Heart right ventricle (tissue), 16 donors: Measurements from ENCODE around the gene TREML1. TPM values are rescaled to one million over a fixed set of nuclear protein-coding genes. Genes with fewer than 3 reads are reported as not detected.

Experiments used
- ATAC-seq, 8 donors: fragments of 200-7000 bp; cut with Tn5 transposase; one replicate each; pipeline ENCODE4 v1.9.1; 2020; ENCODE audit warnings: mild to moderate bottlenecking in 8 of 8, moderate library complexity in 8 of 8, moderate number of reproducible peaks in 1 of 8
- DNase-seq, 2 donors: peaks; one replicate each; pipeline ENCODE4 v3.0.0-alpha.2; 2020
- H3K27ac ChIP-seq, 10 donors: fragments of 200-600 bp; sonication (generic) in 2 of 10; one replicate each; pipeline versions ENCODE4 v1.5.0 to v1.8.0; 2020 to 2022; ENCODE audit warnings: mild to moderate bottlenecking in 3 of 10
- H3K27me3 ChIP-seq, 7 donors: fragments of 200-600 bp; one replicate each; pipeline ENCODE4 v1.8.0; 2021 to 2022; ENCODE audit warnings: mild to moderate bottlenecking in 2 of 7
- H3K36me3 ChIP-seq, 9 donors: fragments of 200-600 bp; sonication (generic) in 1 of 9; one replicate each; pipeline versions ENCODE4 v1.5.0 to v1.8.0; 2020 to 2022; ENCODE audit warnings: mild to moderate bottlenecking in 2 of 9
- H3K4me1 ChIP-seq, 9 donors: fragments of 200-600 bp; sonication (generic) in 1 of 9; one replicate each; pipeline versions ENCODE4 v1.5.0 to v1.8.0; 2020 to 2022; ENCODE audit warnings: mild to moderate bottlenecking in 4 of 9
- H3K4me3 ChIP-seq, 10 donors: fragments of 200-600 bp; sonication (generic) in 2 of 10; one replicate each; pipeline versions ENCODE4 v1.5.0 to v1.8.0; 2020 to 2022; ENCODE audit warnings: mild to moderate bottlenecking in 7 of 10, moderate library complexity in 2 of 10
- H3K9me3 ChIP-seq, 11 donors: fragments of 200-600 bp in 10 of 11; sonication (generic) in 2 of 11; one replicate each; pipeline versions ENCODE4 v1.5.0 to v1.8.0; 2013 to 2022; ENCODE audit warnings: mild to moderate bottlenecking in 2 of 11, control low read depth in 1 of 11, moderate library complexity in 1 of 11
- WGBS, 2 donors: extraction: QIAGEN DNeasy Blood & Tissue Kit; methylation state at CpG; one replicate each; pipeline ENCODE4 v1.1.7; 2013; ENCODE audit warnings: inconsistent platforms in 1 of 2; 5-methylcytosine and 5-hydroxymethylcytosine counted together
- intact Hi-C, 10 donors: fragments of 100-400 bp; cut with DNase I; formaldehyde crosslinking; loops; one replicate each; pipeline versions ENCODE4 v1.11.1 to v1.14.2; 2022
- polyA plus RNA-seq, 2 donors: library from polyadenylated mRNA; stranded (reverse); fragments of 200-250 nt; gene quantifications; one replicate each; pipeline ENCODE4 v1.2.3, GENCODE V29; 2013
- total RNA-seq, 10 donors: library from RNA; stranded (reverse); fragmentation: NEBNext Ultra II Directional in 3 of 10; extraction: Animal tissue kit (Norgen Biotek cat#: 25700) in 3 of 10; gene quantifications; one replicate each; pipeline versions ENCODE4 v1.2.1 to v1.2.4, GENCODE V29; 2021 to 2023
- TF ChIP-seq, protein P1 (sequence below), 9 donors: fragments of 200-600 bp; sonication (generic) in 2 of 9; IDR thresholded peaks; one replicate each; pipeline versions ENCODE4 v1.5.0 to v1.8.0; 2021 to 2022; ENCODE audit warnings: antibody characterized with exemption in 9 of 9, mild to moderate bottlenecking in 5 of 9, moderate library complexity in 1 of 9
- donor health status: Arrhythmogenic right ventricular cardiomyopathy.
- donor health status: ischemic (EF 13 %, LVEDD 7.1; RV severe dilation, severe dysfunction).
- donor health status: healthy with polysubstance abuse.
- donor health status: DM: no; HTN: yes; CAD: no.
- donor health status: DM: no; HTN: no; CAD: no.
- donor health status: ischemic (EF 25% LVEDD 6.9; RV normal size, moderate dysfunction).
- donor health status: ischemic (EF 25% LVEDD 5.7; RV mildly dilated, moderate dysfunction).
- donor health status: healthy.
- donor health status: DM: yes; HTN: yes; CAD: no.
- donor health status: Ischemic cardiomyopathy.
- donor health status: ischemic (EF 35%, LVEDD 5.7; RV mildly dilated, moderate dysfunction).
- donor health status: nonischemic (EF 11% LVEDD 7.7; RV severe dilation, severe dysfunction).
- donor health status: DM: yes; HTN: yes; CAD: no.
- donor health status: PGD.
- donor health status: ischemic (EF 29% LVEDD 5.4; RV normal size, mild dysfunction).
- donor health status: nonischemic (EF 23%, LVEDD 6.1; RV moderate dilation, normal function).

TREML1 gene
- total and polyA plus RNA-seq, 12 donors: 0.17 to 0.39 (median 0.33) TPM; not detected in 9

DNA sequence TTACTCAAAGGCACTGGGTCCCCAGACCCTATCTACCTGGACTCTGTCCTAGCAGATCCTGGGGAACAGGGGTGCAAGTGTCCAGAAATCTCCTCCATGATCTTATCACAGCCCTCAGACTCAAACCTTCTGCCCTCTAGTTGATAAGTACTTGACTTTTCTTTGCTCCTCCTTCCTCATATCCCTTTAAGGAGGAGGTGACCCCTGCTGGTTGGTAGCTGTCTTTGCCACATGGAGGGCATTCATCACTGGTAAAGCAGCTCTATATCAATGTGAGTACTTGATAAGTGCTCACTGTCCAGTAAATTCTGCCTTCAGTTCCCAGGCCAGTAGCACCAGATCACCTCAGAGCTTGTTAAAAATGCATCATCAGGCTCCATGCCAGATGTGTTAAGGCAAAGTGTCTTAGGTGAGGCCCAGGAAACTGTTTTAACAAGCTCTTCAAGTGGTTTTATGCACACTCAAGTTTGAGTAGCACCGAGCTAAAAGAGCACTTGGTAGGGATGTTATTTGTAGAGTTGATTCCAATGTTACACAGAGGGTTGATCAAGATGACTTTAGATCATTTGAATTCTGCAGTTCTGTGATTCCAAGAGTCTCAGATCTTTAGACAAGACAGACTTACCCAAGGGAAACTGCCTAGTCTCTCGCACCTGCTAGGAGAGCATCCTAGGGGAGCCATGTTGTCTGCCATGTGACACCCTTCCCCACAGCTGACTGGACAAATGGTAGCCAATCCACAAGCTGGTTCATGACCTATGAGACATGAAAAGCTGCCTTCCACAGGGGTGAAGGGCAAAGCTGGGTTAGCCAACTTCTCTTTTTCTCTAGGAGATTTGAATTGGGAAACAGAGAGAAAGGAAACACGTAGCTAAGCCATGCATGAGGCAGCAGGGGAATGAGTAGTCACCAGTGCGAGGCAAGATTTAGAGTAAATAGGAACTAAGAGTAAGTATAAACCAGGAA is 28.2 kb upstream of the TREML1 start:
- intact Hi-C loops: no loop called here
- ATAC-seq: peak in 7 of 8 donors; percentile 45 to 72 (median 59)
- H3K4me3 ChIP-seq: no peak overlapping the region
- no peaks in the 10 kb centered on the region for H3K9me3 ChIP-seq
- no peak for DNase-seq
- H3K27ac ChIP-seq: peak overlapping the region in 2 of 10 donors; percentile 69 to 90
- H3K36me3 ChIP-seq: no peaks in the 10 kb centered on the region
- 79 to 81% methylated on average over 4 of the region's 4 CpGs for WGBS, 2 donors
- peaks cover 0 to 20% (median 1%) of the 10 kb centered on the region in 7 donors for H3K27me3 ChIP-seq
- H3K4me1 ChIP-seq: peaks cover 0 to 21% (median 0%) of the 10 kb centered on the region in 9 donors
- TF ChIP-seq, protein P1, sequence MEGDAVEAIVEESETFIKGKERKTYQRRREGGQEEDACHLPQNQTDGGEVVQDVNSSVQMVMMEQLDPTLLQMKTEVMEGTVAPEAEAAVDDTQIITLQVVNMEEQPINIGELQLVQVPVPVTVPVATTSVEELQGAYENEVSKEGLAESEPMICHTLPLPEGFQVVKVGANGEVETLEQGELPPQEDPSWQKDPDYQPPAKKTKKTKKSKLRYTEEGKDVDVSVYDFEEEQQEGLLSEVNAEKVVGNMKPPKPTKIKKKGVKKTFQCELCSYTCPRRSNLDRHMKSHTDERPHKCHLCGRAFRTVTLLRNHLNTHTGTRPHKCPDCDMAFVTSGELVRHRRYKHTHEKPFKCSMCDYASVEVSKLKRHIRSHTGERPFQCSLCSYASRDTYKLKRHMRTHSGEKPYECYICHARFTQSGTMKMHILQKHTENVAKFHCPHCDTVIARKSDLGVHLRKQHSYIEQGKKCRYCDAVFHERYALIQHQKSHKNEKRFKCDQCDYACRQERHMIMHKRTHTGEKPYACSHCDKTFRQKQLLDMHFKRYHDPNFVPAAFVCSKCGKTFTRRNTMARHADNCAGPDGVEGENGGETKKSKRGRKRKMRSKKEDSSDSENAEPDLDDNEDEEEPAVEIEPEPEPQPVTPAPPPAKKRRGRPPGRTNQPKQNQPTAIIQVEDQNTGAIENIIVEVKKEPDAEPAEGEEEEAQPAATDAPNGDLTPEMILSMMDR (IDR thresholded peaks at IDR 0.05): peak in 7 of 9 donors; percentile 20 to 59 (median 41)

DNA sequence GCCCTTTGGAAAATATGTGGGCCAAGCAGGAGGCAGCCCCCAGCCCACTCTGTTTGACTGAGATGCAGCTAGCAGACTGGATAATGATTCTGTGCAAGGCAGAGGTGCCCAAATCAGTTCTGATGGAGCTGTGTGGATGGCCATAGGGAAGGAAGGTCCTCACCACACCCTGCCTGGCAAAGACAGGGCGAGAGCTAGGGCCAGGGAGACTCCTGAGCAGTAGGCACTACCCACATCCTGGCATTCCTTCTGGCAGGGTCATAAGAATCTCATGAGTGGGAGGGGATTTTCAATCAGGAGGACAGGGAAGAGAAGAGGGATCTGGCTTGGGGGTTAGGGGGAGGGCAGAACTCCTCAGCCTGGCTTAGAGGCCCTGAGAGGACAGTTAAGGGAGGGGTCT is 27.4 kb upstream of the TREML1 start:
- TF ChIP-seq, protein P1 (IDR thresholded peaks at IDR 0.05): no peak

DNA sequence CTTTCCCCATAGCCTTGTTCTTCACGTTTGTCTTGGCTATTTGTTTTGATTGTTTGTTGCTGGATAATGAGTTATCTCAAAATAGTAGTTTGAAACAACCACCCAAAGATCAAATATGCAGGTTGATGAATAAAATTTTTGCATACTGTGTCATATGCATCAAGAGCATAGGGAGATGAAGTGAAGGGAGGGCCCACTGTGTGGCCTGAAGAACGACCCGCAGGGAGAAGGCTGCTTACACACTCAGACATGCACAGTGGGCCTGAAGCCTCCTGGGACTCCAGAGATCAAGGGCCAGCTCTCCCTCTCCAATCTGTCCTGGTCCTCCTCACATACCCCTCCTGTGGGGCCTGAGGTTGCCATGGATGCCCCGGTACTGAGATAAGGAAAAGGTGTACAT is 25.0 kb upstream of the TREML1 start:
- TF ChIP-seq, protein P1 (IDR thresholded peaks at IDR 0.05): no peak
- peaks cover 0 to 12% (median 0%) of the 10 kb centered on the region in 9 donors for H3K4me1 ChIP-seq
- H3K9me3 ChIP-seq: no peaks in the 10 kb centered on the region
- peaks cover 0 to 27% (median 8%) of the 10 kb centered on the region in 7 donors for H3K27me3 ChIP-seq
- intact Hi-C loops: no loop called here
- 56 to 61% methylated on average over 4 of the region's 4 CpGs for WGBS, 2 donors
- ATAC-seq: no peak
- no peak for DNase-seq
- H3K27ac ChIP-seq: no peak overlapping the region
- H3K36me3 ChIP-seq: no peaks in the 10 kb centered on the region
- H3K4me3 ChIP-seq: no peak overlapping the region

More for the DNA sequence above, 27.4 kb upstream of the TREML1 start:
- Histone ChIP-seq H3K9me3 (no peaks in the 10 kb centered on the region), H3K36me3 (no peaks in the 10 kb centered on the region), H3K27ac (no peak overlapping the region), H3K27me3 (peaks cover 0 to 23% (median 8%) of the 10 kb centered on the region in 7 donors), H3K4me3 (no peak overlapping the region), H3K4me1 (peaks cover 0 to 21% (median 0%) of the 10 kb centered on the region in 9 donors)
- DNase-seq (no peak), ATAC-seq (no peak)
- intact Hi-C loops: no loop called here
- 56 to 70% methylated on average over 1 of the region's 1 CpG for WGBS, 2 donors

DNA sequence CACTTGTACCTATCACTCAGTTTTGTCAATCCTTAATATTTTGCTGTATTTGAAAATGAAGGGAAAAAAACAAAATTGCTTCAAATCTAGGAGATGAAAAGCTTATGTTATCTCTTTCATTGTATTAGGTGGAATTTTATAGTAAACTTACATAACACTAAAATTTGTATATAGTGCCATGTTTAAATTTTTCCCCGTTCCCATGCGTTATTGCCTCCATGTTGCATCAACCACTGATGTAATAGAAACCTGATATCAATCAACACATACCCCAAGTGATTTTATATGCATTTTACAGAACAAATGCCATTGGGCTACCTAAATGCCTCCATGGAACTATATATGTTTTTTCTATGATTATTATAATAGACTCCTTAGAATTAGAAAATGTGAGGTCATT is 23.5 kb upstream of the TREML1 start:
- no peaks in the 10 kb centered on the region for H3K36me3 ChIP-seq
- ATAC-seq: no peak
- WGBS, 2 donors: 92 to 93% methylated on average over 2 of the region's 2 CpGs

More for the DNA sequence above, 23.5 kb upstream of the TREML1 start:
- DNase-seq: no peak
- no peak overlapping the region for H3K4me3 ChIP-seq
- H3K9me3 ChIP-seq: no peaks in the 10 kb centered on the region
- H3K27me3 ChIP-seq: peaks cover 0 to 37% (median 8%) of the 10 kb centered on the region in 7 donors
- intact Hi-C loops: no loop called here
- H3K27ac ChIP-seq: no peak overlapping the region
- TF ChIP-seq, protein P1 (IDR thresholded peaks at IDR 0.05): no peak
- H3K4me1 ChIP-seq: peaks cover 0 to 6% (median 0%) of the 10 kb centered on the region in 9 donors
